Natural killer cell (primary cell): Measurements from ENCODE around the gene ZFR2. TPM values are rescaled to one million over a fixed set of nuclear protein-coding genes. Genes with fewer than 3 reads are reported as not detected.

Experiments
- ATAC-seq, 3 donors: fragments of 150-1000 bp in 2 of 3; fragments of 200-7000 bp in 1 of 3; cut with Tn5 transposase; 1 replicate in 1 of 3; 2 replicates in 2 of 3; pipeline ENCODE4 v1.10.0; 2021; ENCODE audit warnings: mild to moderate bottlenecking in 2 of 3, moderate library complexity in 2 of 3
- DNase-seq, 2 donors: peaks; one replicate each; pipeline versions ENCODE4 v3.0.0 to v3.0.0-alpha.2; 2013 to 2021; ENCODE audit warnings: mixed read lengths in 1 of 2
- H3K27ac ChIP-seq: one replicate; pipeline ENCODE4 v1.5.1; 2013; ENCODE audit warnings: mild to moderate bottlenecking, low read length
- H3K27me3 ChIP-seq: one replicate; pipeline ENCODE4 v1.6.1; 2013; ENCODE audit warnings: low read length; ENCODE audit not compliant: control insufficient read depth, insufficient read depth
- H3K36me3 ChIP-seq: one replicate; pipeline ENCODE4 v1.6.1; 2013; ENCODE audit warnings: low read length; ENCODE audit not compliant: control insufficient read depth, insufficient read depth
- H3K4me1 ChIP-seq: one replicate; pipeline ENCODE4 v1.6.1; 2013; ENCODE audit warnings: low read length; ENCODE audit not compliant: control insufficient read depth, insufficient read depth
- H3K4me3 ChIP-seq: one replicate; pipeline ENCODE4 v1.5.1; 2013; ENCODE audit warnings: low read length
- H3K9me3 ChIP-seq: one replicate; pipeline ENCODE4 v1.6.1; 2013; ENCODE audit warnings: low read length; ENCODE audit not compliant: control insufficient read depth, insufficient read depth
- H3K27ac Mint-ChIP-seq, 2 donors: one replicate each; pipeline ENCODE4 v1.8.0; 2022; ENCODE audit warnings: mild to moderate bottlenecking in 2 of 2, mixed read lengths in 2 of 2, moderate library complexity in 1 of 2
- H3K27me3 Mint-ChIP-seq, 2 donors: one replicate each; pipeline ENCODE4 v1.8.0; 2022; ENCODE audit warnings: low read depth in 2 of 2, mixed read lengths in 2 of 2
- H3K36me3 Mint-ChIP-seq: one replicate; pipeline ENCODE4 v1.8.0; 2022; ENCODE audit warnings: mixed read lengths
- H3K4me1 Mint-ChIP-seq, 2 donors: one replicate each; pipeline ENCODE4 v1.8.0; 2022; ENCODE audit warnings: mixed read lengths in 2 of 2
- H3K4me3 Mint-ChIP-seq: one replicate; pipeline ENCODE4 v1.8.0; 2022; ENCODE audit warnings: mild to moderate bottlenecking, moderate library complexity, mixed read lengths
- H3K9me3 Mint-ChIP-seq, 2 donors: one replicate each; pipeline ENCODE4 v1.8.0; 2022; ENCODE audit warnings: mixed read lengths in 2 of 2
- WGBS: methylation state at CpG from one replicate; pipeline ENCODE4 v1.1.7; 2013; ENCODE audit warnings: missing lambda C conversion rate; ENCODE audit not compliant: insufficient coverage; 5-methylcytosine and 5-hydroxymethylcytosine counted together
- intact Hi-C: fragments of 100-400 bp; cut with micrococcal nuclease; formaldehyde crosslinking; loops from one replicate; pipeline ENCODE4 v1.14.2; 2022
- total RNA-seq, 4 donors: library from RNA; stranded (reverse); fragments of 120-200 nt in 1 of 4; gene quantifications; one replicate each; pipeline versions ENCODE4 v1.2.3 to v1.2.4, GENCODE V29; 2013 to 2022
- TF ChIP-seq, protein P1 (sequence below): fragments of 200-600 bp; IDR thresholded peaks from one replicate; pipeline ENCODE4 v1.8.0; 2022; ENCODE audit warnings: antibody characterized with exemption

Gene ZFR2
- total RNA-seq, 3 donors from 2014 or later (not counting 1 experiment from before 2014, with no cell fraction given): 1.6 to 4.4 (median 1.7) TPM

DNA sequence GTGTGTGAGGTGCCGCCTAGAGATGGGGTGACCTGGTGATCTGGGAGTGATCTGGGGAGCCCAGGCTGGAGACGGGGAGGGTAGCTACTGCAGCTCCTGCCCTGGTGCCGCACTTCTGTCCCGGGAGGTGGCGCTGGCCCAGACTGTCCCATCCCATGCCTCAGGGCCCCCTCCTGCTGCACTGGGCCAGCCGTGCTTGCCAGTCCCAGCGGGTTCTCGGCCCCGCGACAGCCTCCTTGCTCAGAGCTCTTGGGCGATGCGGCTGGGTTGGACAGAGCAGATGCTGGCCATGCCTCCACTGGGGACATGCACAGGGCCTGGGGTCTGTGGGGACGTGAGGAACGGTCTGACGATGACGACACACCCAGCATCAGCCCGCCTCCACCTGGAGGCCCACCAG is 99.3 kb downstream of the ZFR2 start:
- Histone ChIP-seq H3K4me1 (no peaks in the 10 kb centered on the region), H3K36me3 (peaks cover 29% of the 10 kb centered on the region), H3K9me3 (no peaks in the 10 kb centered on the region), H3K27ac (no peak overlapping the region), H3K4me3 (no peak overlapping the region), H3K27me3 (no peaks in the 10 kb centered on the region)
- DNase-seq: no peak
- no peak for ATAC-seq
- H3K36me3 Mint-ChIP-seq: no peaks in the 10 kb centered on the region
- H3K27me3 Mint-ChIP-seq: no peaks in the 10 kb centered on the region
- TF ChIP-seq, protein P1, sequence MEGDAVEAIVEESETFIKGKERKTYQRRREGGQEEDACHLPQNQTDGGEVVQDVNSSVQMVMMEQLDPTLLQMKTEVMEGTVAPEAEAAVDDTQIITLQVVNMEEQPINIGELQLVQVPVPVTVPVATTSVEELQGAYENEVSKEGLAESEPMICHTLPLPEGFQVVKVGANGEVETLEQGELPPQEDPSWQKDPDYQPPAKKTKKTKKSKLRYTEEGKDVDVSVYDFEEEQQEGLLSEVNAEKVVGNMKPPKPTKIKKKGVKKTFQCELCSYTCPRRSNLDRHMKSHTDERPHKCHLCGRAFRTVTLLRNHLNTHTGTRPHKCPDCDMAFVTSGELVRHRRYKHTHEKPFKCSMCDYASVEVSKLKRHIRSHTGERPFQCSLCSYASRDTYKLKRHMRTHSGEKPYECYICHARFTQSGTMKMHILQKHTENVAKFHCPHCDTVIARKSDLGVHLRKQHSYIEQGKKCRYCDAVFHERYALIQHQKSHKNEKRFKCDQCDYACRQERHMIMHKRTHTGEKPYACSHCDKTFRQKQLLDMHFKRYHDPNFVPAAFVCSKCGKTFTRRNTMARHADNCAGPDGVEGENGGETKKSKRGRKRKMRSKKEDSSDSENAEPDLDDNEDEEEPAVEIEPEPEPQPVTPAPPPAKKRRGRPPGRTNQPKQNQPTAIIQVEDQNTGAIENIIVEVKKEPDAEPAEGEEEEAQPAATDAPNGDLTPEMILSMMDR: no peak
- H3K27ac Mint-ChIP-seq: no peak overlapping the region
- intact Hi-C loops: no loop called here
- no peaks in the 10 kb centered on the region for H3K9me3 Mint-ChIP-seq
- peaks cover 0 to 20% of the 10 kb centered on the region in 2 donors for H3K4me1 Mint-ChIP-seq
- H3K4me3 Mint-ChIP-seq: no peak overlapping the region
- WGBS: 93% methylated on average over 17 of the region's 17 CpGs

DNA sequence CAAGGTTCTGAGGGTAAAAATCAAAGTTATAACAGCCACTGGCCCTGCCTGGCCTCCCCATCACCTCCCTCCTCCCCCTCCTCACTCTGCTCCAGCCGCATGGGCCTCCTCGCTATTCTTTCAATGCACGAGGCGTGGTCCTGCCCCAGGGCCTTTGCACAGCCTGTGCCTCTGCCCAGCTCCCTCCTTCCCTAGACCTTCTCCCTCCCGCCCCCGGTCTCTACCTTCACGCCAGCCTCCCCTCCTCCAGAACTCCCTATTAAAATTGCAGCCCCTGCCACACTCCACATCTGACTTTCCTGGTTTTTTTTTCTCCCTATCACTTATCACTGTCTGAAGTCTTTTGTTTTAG is 100.1 kb downstream of the ZFR2 start:
- peaks cover 0 to 14% of the 10 kb centered on the region in 2 donors for H3K4me1 Mint-ChIP-seq
- Histone ChIP-seq H3K4me3 (no peak overlapping the region), H3K36me3 (peaks cover 29% of the 10 kb centered on the region), H3K9me3 (no peaks in the 10 kb centered on the region), H3K27ac (no peak overlapping the region), H3K4me1 (no peaks in the 10 kb centered on the region), H3K27me3 (no peaks in the 10 kb centered on the region)
- peak overlapping the region; percentile 13 for H3K4me3 Mint-ChIP-seq
- intact Hi-C loops: no loop called here
- H3K27ac Mint-ChIP-seq: peak overlapping the region in 1 of 2 donors; percentile 44
- no peaks in the 10 kb centered on the region for H3K36me3 Mint-ChIP-seq
- H3K27me3 Mint-ChIP-seq: no peaks in the 10 kb centered on the region
- 90% methylated on average over 7 of the region's 7 CpGs for WGBS
- ATAC-seq (no peak), DNase-seq (no peak)
- TF ChIP-seq, protein P1: no peak
- H3K9me3 Mint-ChIP-seq: no peaks in the 10 kb centered on the region

DNA sequence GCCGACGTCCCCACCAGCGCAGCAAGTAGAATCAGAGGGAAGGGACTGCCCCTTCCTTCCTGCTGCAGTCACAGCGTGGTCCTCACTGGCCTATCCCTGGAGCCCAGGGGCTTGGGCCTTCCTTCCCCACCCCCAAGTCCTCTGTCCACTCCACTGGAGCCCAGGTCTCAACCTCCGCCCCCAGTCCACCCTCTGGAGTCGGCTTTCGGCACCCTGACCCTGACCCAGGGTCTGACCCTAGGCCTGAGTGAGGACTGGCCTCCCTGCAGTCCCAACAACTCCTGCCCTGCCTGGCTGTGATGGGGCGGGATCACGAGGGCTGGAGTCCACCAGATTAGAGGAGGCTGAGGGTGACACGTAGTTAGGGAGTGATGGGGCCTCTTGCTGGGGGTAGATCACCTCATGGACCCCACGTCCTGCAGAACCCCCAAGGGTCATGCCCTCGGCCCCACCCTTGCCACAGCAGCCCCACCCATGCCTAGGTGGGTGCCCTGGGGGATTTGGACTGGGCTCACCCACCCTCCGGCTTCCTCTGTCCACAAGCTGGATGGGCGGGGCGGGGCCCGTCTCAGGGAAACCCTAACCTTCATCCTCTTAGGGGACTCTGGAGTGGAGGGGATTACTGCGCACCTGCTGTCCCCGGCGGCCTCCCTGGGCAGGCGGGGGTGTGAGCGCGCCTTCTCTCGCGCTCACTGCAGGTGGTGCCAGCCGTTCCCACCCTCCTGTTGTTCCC is 100.7 kb downstream of the ZFR2 start:
- no peaks in the 10 kb centered on the region for H3K9me3 Mint-ChIP-seq
- no peaks in the 10 kb centered on the region for H3K27me3 Mint-ChIP-seq
- H3K4me1 Mint-ChIP-seq: peaks cover 2 to 12% of the 10 kb centered on the region in 2 donors
- Histone ChIP-seq H3K4me1 (peaks cover 5% of the 10 kb centered on the region), H3K9me3 (no peaks in the 10 kb centered on the region), H3K4me3 (no peak overlapping the region), H3K27ac (no peak overlapping the region), H3K27me3 (no peaks in the 10 kb centered on the region), H3K36me3 (peaks cover 29% of the 10 kb centered on the region)
- ATAC-seq (no peak), DNase-seq (no peak)
- 93% methylated on average over 25 of the region's 25 CpGs for WGBS
- no peak overlapping the region for H3K27ac Mint-ChIP-seq
- no peak overlapping the region for H3K4me3 Mint-ChIP-seq
- TF ChIP-seq, protein P1: no peak
- intact Hi-C loops: no loop called here
- H3K36me3 Mint-ChIP-seq: no peaks in the 10 kb centered on the region

DNA sequence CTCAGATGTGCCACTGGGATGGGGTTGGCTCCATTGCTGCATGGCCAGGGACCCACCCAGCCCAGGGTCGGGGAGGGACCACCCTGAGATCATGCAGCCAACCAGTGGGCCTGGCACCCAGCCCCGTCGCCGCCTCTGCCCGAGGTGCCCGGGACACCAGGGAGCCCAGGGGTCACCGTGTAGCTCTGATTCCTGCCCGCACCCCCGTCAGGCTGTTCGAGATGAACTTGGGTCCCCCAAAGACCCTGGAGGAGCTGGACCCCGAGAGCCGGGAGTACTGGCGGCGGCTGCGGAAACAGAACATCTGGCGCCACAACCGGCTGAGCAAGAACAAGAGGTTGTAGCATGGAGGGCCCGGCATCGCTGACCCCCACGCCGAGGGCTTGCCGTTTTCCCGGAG is 101.8 kb downstream of the ZFR2 start:
- no peaks in the 10 kb centered on the region for H3K36me3 Mint-ChIP-seq
- Histone ChIP-seq H3K4me3 (no peak overlapping the region), H3K27ac (no peak overlapping the region), H3K27me3 (no peaks in the 10 kb centered on the region), H3K9me3 (no peaks in the 10 kb centered on the region), H3K36me3 (peaks cover 29% of the 10 kb centered on the region), H3K4me1 (peaks cover 8% of the 10 kb centered on the region)
- H3K4me1 Mint-ChIP-seq: peaks cover 14 to 19% of the 10 kb centered on the region in 2 donors
- WGBS: 93% methylated on average over 23 of the region's 23 CpGs
- DNase-seq (no peak), ATAC-seq (no peak)
- intact Hi-C loops: no loop called here
- TF ChIP-seq, protein P1: no peak
- H3K27me3 Mint-ChIP-seq: no peaks in the 10 kb centered on the region
- no peaks in the 10 kb centered on the region for H3K9me3 Mint-ChIP-seq
- no peak overlapping the region for H3K4me3 Mint-ChIP-seq
- H3K27ac Mint-ChIP-seq: peak overlapping the region in 1 of 2 donors; percentile 76
